ENCODE measurements around the gene AUTS2. TPM values are rescaled to one million over a fixed set of nuclear protein-coding genes. Genes with fewer than 3 reads are reported as not detected.

AUTS2 gene
- total and polyA plus RNA-seq, 10 donors: 6.1 to 54.8 (median 29.1) TPM

GRCh38 chr7:69946901-69947300 lies 348.6 kb downstream of the AUTS2 start:
- intact Hi-C loops (cut with DNase I; ENCODE audit: low total_unique reads): no loop called here
- Histone ChIP-seq H3K9me3 (no peaks in the 10 kb centered on the region), H3K27me3 (replicated peaks in 1 of 7) (no peaks in the 10 kb centered on the region), H3K36me3 (no peaks in the 10 kb centered on the region), H3K4me3 (no peak overlapping the region), H3K4me1 (no peaks in the 10 kb centered on the region), H3K27ac (no peak overlapping the region)
- no peak for DNase-seq
- WGBS, 5 donors: 88 to 98% (median 93%) methylated on average over 5 of the region's 5 CpGs
- TF ChIP-seq POLR2A (IDR thresholded peaks at IDR 0.05) (no peak), CTCF (IDR thresholded peaks at IDR 0.05 in 8 of 11, conservative IDR thresholded peaks at IDR 0.05 in 3 of 11) (no peak), POLR2AphosphoS5 (IDR thresholded peaks at IDR 0.05) (no peak)

GRCh38 chr7:69947998-69948397 lies 349.7 kb downstream of the AUTS2 start:
- WGBS, 5 donors: 91 to 99% (median 99%) methylated on average over 3 of the region's 3 CpGs
- Histone ChIP-seq H3K27ac (no peak overlapping the region), H3K4me3 (no peak overlapping the region), H3K9me3 (no peaks in the 10 kb centered on the region), H3K27me3 (replicated peaks in 1 of 7) (no peaks in the 10 kb centered on the region), H3K4me1 (peaks cover 0 to 8% (median 2%) of the 10 kb centered on the region in 6 donors), H3K36me3 (no peaks in the 10 kb centered on the region)
- no peak for DNase-seq
- intact Hi-C loops (cut with DNase I; ENCODE audit: low total_unique reads): no loop called here
- no peak for TF ChIP-seq POLR2A (IDR thresholded peaks at IDR 0.05)
- no peak for TF ChIP-seq CTCF (IDR thresholded peaks at IDR 0.05 in 8 of 11, conservative IDR thresholded peaks at IDR 0.05 in 3 of 11)
- TF ChIP-seq POLR2AphosphoS5 (IDR thresholded peaks at IDR 0.05): no peak

- no peak for DNase-seq
- Histone ChIP-seq H3K4me3 (no peak overlapping the region), H3K27me3 (replicated peaks in 1 of 7) (no peaks in the 10 kb centered on the region), H3K27ac (no peak overlapping the region), H3K9me3 (no peaks in the 10 kb centered on the region), H3K4me1 (peaks cover 0 to 19% (median 6%) of the 10 kb centered on the region in 6 donors), H3K36me3 (no peaks in the 10 kb centered on the region)
- intact Hi-C loops (cut with DNase I; ENCODE audit: low total_unique reads): no loop called here
- TF ChIP-seq CTCF (IDR thresholded peaks at IDR 0.05 in 8 of 11, conservative IDR thresholded peaks at IDR 0.05 in 3 of 11) (no peak), POLR2AphosphoS5 (IDR thresholded peaks at IDR 0.05) (no peak), POLR2A (IDR thresholded peaks at IDR 0.05) (no peak)
- WGBS, 5 donors: 77 to 95% (median 85%) methylated on average over 2 of the region's 2 CpGs
These were observed 350.8 kb downstream of the AUTS2 start for GRCh38 chr7:69949122-69949521.

GRCh38 chr7:69951458-69951857 lies 353.2 kb downstream of the AUTS2 start:
- 94 to 97% (median 96%) methylated on average over 3 of the region's 3 CpGs for WGBS, 5 donors
- TF ChIP-seq CTCF (IDR thresholded peaks at IDR 0.05 in 8 of 11, conservative IDR thresholded peaks at IDR 0.05 in 3 of 11) (no peak), POLR2A (IDR thresholded peaks at IDR 0.05) (no peak), POLR2AphosphoS5 (IDR thresholded peaks at IDR 0.05) (no peak)
- Histone ChIP-seq H3K27ac (no peak overlapping the region), H3K27me3 (replicated peaks in 1 of 7) (no peaks in the 10 kb centered on the region), H3K36me3 (no peaks in the 10 kb centered on the region), H3K4me3 (no peak overlapping the region), H3K9me3 (no peaks in the 10 kb centered on the region), H3K4me1 (peaks cover 0 to 29% (median 10%) of the 10 kb centered on the region in 6 donors)
- no peak for DNase-seq
- intact Hi-C loops (cut with DNase I; ENCODE audit: low total_unique reads): no loop called here

Measured in spleen (tissue), 11 donors.